OCI-LY1 (cell line): ENCODE measurements around the gene ANO2.

Experiments used
- H2AFZ ChIP-seq: fragments of 200-600 bp; sonication (generic), shearing (Covaris generic); 2 replicates; pipeline ENCODE4 v1.6.0; 2014; ENCODE audit warnings: antibody characterized with exemption, mild to moderate bottlenecking, low read length
- H3F3A ChIP-seq: fragments of 200-600 bp; sonication (generic), shearing (Covaris generic); 2 replicates; pipeline ENCODE4 v1.6.0; 2014; ENCODE audit warnings: mild to moderate bottlenecking, antibody characterized with exemption, low read length, moderate library complexity; ENCODE audit not compliant: insufficient read depth
- H3K27ac ChIP-seq: fragments of 200-600 bp; sonication (generic); 2 replicates; pipeline ENCODE4 v1.5.1; 2014; ENCODE audit warnings: low read length, mixed run types, mild to moderate bottlenecking, low read depth; ENCODE audit not compliant: poor library complexity, severe bottlenecking
- H3K27me3 ChIP-seq: fragments of 200-600 bp; sonication (generic); 2 replicates; pipeline ENCODE4 v1.6.0; 2014; ENCODE audit warnings: antibody characterized with exemption, mild to moderate bottlenecking, low read length, moderate library complexity; ENCODE audit not compliant: insufficient read depth
- H3K36me3 ChIP-seq: fragments of 200-600 bp; sonication (generic); 2 replicates; pipeline ENCODE4 v1.6.1; 2014; ENCODE audit warnings: mild to moderate bottlenecking, antibody characterized with exemption, low read length, moderate library complexity, mixed read lengths; ENCODE audit not compliant: insufficient read depth
- H3K4me1 ChIP-seq: fragments of 200-600 bp; sonication (generic); 2 replicates; pipeline ENCODE4 v1.5.1; 2014; ENCODE audit warnings: mild to moderate bottlenecking, low read length, moderate library complexity; ENCODE audit not compliant: insufficient read depth, severe bottlenecking
- H3K4me2 ChIP-seq: fragments of 200-600 bp; sonication (generic), shearing (Covaris generic); 2 replicates; pipeline ENCODE4 v1.6.1; 2014; ENCODE audit warnings: low read length
- H3K4me3 ChIP-seq: fragments of 200-600 bp; sonication (generic); 2 replicates; pipeline ENCODE4 v1.5.1; 2014; ENCODE audit warnings: low read length, low read depth, mild to moderate bottlenecking, mixed read lengths; ENCODE audit not compliant: poor library complexity, severe bottlenecking
- H3K79me2 ChIP-seq: fragments of 200-600 bp; shearing (Covaris generic); 2 replicates; pipeline ENCODE4 v1.6.1; 2016; ENCODE audit warnings: mixed run types, low read length, mixed read lengths; ENCODE audit not compliant: insufficient read depth
- H3K9ac ChIP-seq: fragments of 200-600 bp; sonication (generic), shearing (Covaris generic); 2 replicates; pipeline ENCODE4 v1.6.1; 2014; ENCODE audit warnings: mild to moderate bottlenecking, low read length, mixed read lengths
- H3K9me2 ChIP-seq: fragments of 200-600 bp; sonication (generic), shearing (Covaris generic); 2 replicates; pipeline ENCODE4 v1.6.1; 2014; ENCODE audit warnings: low read depth, mild to moderate bottlenecking, low read length, mixed read lengths
- H3K9me3 ChIP-seq: fragments of 200-600 bp; shearing (Covaris generic); 2 replicates; pipeline ENCODE4 v1.6.1; 2014; ENCODE audit warnings: low read length, mixed read lengths
- H4K20me1 ChIP-seq: fragments of 200-600 bp; sonication (generic), shearing (Covaris generic); 2 replicates; pipeline ENCODE4 v1.6.0; 2016; ENCODE audit warnings: mild to moderate bottlenecking, low read length; ENCODE audit not compliant: insufficient read depth
- EZH2 ChIP-seq: fragments of 200-600 bp; sonication (generic), shearing (Covaris generic); IDR thresholded peaks from 2 replicates; pipeline ENCODE4 v1.8.0; 2017; ENCODE audit warnings: borderline replicate concordance, mixed run types, mild to moderate bottlenecking, antibody characterized with exemption, low read length, moderate library complexity, mixed read lengths
- TF ChIP-seq, protein P1 (sequence below): fragments of 200-600 bp; sonication (generic), shearing (Covaris generic); IDR thresholded peaks from 2 replicates; pipeline ENCODE4 v1.5.1; 2017; ENCODE audit warnings: mild to moderate bottlenecking, antibody characterized with exemption, low read length, moderate library complexity, mixed read lengths

Gene ANO2

GRCh38 chr12:5636907-5637306 lies 308.2 kb downstream of the ANO2 start:
- no peaks in the 10 kb centered on the region for H3K9me2 ChIP-seq
- H3F3A ChIP-seq = no peaks in the 10 kb centered on the region
- H3K9me3 ChIP-seq = no peaks in the 10 kb centered on the region
- H3K36me3 ChIP-seq = no peaks in the 10 kb centered on the region
- no peak overlapping the region for H3K4me2 ChIP-seq
- no peak overlapping the region for H3K4me3 ChIP-seq
- no peaks in the 10 kb centered on the region for H3K4me1 ChIP-seq
- H4K20me1 ChIP-seq = no peaks in the 10 kb centered on the region
- H2AFZ ChIP-seq = no peak overlapping the region
- H3K27ac ChIP-seq = no peak overlapping the region
- H3K27me3 ChIP-seq = no peaks in the 10 kb centered on the region
- no peak overlapping the region for H3K9ac ChIP-seq
- TF ChIP-seq EZH2 = no peak
- TF ChIP-seq, protein P1, sequence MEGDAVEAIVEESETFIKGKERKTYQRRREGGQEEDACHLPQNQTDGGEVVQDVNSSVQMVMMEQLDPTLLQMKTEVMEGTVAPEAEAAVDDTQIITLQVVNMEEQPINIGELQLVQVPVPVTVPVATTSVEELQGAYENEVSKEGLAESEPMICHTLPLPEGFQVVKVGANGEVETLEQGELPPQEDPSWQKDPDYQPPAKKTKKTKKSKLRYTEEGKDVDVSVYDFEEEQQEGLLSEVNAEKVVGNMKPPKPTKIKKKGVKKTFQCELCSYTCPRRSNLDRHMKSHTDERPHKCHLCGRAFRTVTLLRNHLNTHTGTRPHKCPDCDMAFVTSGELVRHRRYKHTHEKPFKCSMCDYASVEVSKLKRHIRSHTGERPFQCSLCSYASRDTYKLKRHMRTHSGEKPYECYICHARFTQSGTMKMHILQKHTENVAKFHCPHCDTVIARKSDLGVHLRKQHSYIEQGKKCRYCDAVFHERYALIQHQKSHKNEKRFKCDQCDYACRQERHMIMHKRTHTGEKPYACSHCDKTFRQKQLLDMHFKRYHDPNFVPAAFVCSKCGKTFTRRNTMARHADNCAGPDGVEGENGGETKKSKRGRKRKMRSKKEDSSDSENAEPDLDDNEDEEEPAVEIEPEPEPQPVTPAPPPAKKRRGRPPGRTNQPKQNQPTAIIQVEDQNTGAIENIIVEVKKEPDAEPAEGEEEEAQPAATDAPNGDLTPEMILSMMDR = no peak
- no peaks in the 10 kb centered on the region for H3K79me2 ChIP-seq

DNA sequence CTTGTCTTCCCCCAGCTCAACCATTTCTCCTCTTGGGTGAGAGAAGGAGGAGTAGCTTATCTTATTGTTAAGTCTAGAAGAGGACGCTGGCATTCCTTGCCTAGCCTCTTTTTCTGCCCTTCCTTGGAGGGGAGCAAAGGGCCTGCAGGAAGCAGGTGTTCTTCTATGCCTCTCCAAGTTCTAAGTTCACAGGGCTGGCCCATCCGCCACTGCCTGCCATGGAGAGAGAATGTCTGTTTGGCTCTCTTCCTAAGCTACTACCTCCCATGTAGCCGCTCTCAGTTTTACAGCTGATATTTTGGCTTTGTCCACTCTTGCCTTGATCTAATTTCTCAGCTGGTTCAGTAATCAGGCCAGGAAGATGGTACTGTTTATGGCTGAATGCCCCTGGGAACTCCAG lies 312.0 kb downstream of the ANO2 start:
- H4K20me1 ChIP-seq = no peaks in the 10 kb centered on the region
- no peaks in the 10 kb centered on the region for H3K9me3 ChIP-seq
- TF ChIP-seq, protein P1 = no peak
- no peak for TF ChIP-seq EZH2
- H3K9ac ChIP-seq = no peak overlapping the region
- no peaks in the 10 kb centered on the region for H3K27me3 ChIP-seq
- no peaks in the 10 kb centered on the region for H3K36me3 ChIP-seq
- no peak overlapping the region for H3K4me2 ChIP-seq
- H3K9me2 ChIP-seq = no peaks in the 10 kb centered on the region
- no peaks in the 10 kb centered on the region for H3K4me1 ChIP-seq
- no peaks in the 10 kb centered on the region for H3K79me2 ChIP-seq
- H2AFZ ChIP-seq = no peak overlapping the region
- no peak overlapping the region for H3K27ac ChIP-seq
- H3K4me3 ChIP-seq = no peak overlapping the region
- H3F3A ChIP-seq = no peaks in the 10 kb centered on the region

DNA sequence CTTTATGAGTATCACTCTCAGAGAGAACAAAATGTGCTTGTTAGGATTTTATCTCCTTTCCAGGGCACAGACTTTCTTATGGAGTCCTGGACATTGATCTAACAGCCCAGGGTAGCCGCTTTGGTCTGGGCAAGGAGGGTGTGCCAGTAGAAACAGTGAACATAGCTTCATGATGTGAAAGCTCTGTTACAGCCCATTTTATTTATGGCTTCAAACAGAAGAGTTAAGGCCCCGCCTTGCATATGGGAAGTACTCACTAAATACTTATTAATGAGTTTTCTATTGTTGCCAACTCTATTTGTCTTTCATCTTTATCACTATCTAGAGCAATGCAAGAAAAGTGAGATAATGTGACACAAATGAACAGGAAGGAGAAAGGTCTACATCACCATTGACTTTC lies 312.6 kb downstream of the ANO2 start:
- Histone ChIP-seq H3K79me2 (no peaks in the 10 kb centered on the region), H3K9me2 (no peaks in the 10 kb centered on the region), H3K27me3 (no peaks in the 10 kb centered on the region), H3K4me1 (no peaks in the 10 kb centered on the region), H3K4me3 (no peak overlapping the region), H3K9ac (no peak overlapping the region), H3K4me2 (no peak overlapping the region), H3F3A (no peaks in the 10 kb centered on the region), H2AFZ (no peak overlapping the region), H3K27ac (no peak overlapping the region), H3K9me3 (no peaks in the 10 kb centered on the region), H3K36me3 (no peaks in the 10 kb centered on the region), H4K20me1 (no peaks in the 10 kb centered on the region)
- TF ChIP-seq, protein P1 = no peak
- TF ChIP-seq EZH2 = no peak
